Kasumi-1 (cell line): ENCODE measurements around the gene SDC3.
A peak's percentile ranks its signal among the peaks of the same experiment; 100 is the strongest.

ENCODE experiments used
- DNase-seq, 2 experiments: peaks; one replicate each; lab custom pipeline; 2025; lab: John Stamatoyannopoulos, UW

Gene SDC3

DNA sequence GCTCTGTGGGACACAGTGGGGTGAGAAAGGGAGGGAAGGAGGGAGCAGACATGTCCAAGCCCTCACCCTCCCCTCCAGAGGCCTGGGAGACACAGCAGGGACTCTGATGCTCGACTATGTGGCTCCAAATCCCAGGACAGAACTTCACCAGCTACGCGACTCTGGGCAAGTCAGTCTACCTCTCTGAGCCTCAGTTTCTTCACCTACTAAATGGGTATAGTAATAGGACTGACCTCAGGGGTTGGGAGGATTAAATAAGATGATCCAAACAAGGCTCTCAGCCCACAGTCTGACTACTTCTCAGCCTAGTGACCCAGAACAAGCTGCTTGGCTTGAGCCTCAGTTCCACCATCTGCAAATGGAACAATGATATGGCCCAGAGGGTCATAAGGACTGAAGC, 19.6 kb downstream of the SDC3 start:
- no peak for DNase-seq

DNA sequence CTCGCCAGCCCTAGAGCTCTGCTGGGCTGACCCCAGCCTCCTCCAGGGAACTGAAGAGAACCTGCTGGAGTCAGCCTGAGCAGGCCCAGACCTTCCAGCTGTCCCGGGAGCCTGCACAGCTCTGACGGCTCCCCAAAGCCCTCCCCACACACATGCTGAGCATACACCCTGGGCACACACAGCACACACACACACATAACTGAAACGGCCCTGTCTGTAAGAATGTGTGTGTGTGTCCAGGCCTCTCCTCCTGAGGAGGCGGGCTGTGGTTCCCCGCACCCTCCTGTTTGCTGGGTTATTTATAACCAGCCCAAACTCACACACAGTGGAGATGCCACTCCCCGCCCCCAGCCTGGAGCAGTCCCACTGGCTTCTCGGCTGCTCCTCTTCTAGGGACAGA, 20.2 kb downstream of the SDC3 start:
- DNase-seq = peak; percentile 43 to 65

DNA sequence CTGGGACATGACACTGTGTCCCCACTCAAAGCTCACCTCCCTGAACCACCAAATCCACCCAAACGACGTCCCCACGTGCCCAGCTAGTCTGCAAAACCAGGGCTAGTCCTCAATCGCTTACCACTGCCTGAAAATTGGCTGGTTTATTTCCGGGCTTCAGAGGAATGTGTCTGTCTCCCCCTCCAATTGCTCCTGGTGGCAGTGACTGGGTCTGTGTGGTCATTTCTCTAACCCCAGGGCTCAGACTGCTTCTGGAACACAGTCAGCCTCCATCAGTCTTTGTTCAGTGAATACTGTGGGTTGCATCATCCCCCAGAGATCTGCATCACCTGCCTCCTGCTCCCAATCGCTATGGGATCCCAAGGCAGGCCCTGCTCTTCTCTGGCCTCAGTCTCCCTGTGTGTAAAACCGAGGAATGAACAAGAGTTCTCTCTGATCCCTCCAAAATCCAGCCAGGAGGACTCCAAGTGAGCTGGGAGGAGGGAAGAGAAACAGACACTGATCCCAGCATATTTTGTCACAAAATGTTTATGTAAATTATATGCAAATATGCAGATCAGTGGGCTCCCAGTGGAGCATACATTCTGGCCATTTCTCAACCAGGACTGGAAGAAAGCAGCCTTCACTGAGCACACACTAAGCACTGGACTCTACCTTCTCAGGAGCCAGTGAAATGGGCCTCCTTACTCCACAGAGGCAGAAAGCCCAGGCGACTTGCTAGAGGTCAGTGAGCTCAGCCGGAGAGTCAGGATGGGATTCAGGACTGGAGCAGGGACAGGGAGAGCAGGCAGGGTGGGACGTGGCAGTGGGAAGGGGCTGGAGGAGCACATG, 20.9 kb downstream of the SDC3 start:
- no peak for DNase-seq

DNA sequence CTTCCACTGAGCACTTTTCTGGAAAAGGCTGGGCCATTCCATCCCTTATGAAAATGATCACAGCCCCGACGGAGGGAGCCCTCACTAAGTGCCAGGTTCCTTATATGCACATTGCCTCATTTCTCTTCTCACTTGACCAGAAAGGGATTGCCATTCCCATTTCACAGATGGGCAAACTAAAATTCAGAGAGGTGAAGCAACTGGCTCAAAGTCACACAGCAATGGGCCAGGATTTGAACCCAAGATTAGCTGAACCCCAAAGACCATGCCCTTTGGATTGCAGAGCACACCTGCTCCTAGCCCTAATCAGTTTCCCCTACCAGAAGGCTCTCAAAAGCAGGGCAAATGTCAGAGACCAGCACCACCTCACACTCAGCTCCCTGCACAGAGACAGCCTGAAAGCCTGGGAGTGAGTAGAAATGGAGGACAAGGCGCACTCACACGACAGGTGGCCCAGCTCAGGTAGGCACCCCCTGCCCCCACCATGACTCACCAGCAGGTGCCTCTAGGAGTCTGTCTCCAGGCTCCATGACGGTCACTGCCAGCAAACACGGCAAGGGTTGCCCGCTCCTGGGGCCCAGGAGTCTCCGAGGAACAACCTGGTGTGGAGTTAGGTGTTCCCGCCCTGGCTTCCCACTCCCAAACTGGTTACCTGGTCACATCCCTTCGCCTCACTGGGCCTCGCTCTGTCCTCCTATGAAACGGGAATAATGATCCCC, 21.7 kb downstream of the SDC3 start:
- DNase-seq = no peak

DNA sequence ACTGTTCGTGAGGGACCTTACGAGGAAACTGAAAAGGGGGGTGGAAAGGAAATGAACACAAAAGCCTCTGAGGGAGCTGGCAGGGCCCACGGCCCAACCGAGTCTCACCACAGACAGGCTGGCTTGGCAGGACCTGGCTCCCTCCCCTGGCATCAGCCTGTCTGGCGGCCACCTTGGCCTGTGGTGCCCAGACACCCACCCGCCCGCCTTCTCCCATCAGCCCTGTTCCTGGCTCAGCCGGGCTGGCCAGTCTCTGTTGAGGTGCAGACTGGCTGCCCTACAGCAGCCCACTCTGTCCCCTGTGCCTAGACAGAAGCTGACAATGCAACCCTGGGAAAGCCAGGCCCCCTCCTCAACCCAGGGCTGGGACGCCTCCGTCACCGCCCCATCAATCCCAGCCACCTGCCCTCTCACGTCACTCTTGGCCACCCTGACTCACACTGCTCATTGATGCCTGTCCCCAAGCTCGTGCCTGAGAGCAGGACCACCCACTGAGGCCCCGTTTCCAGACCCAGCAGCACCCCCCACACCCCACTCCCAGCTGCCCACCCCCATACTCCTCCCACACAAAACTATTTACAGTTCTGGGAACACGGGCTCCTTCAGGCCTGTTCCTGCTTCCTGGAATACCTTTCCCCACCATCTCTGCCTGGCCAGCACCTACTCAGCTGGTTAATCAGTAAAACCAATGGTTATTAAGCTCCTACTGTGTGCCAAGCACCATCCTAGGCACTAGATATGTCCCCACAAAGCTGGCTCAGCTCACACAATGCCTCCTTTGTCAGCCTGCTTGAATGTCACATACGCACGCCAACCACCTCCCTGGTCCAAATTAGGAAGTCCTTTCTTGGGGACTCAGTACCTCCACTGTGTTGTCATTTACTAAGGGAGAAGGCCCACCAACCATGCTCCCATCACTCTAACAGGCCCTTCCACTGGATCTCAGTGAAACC, 22.7 kb downstream of the SDC3 start:
- DNase-seq = no peak

DNA sequence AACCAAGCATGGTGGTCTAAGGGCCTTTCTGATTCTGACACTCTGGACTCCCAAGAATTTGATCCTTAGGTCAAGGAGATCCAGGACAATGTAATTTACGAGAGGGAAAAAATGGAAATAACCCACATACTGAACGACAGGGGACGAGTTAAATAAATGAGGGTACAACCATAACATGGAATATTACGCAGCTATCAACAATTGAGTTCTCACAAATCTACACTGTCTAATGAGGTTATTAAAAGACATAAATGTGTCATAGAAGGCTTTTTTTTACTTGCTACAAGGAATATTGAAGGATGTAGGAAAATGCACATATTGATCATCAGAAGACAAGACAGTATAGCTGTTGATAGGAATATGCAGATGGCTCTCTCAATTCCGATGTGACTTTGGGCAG, 23.8 kb downstream of the SDC3 start:
- no peak for DNase-seq

DNA sequence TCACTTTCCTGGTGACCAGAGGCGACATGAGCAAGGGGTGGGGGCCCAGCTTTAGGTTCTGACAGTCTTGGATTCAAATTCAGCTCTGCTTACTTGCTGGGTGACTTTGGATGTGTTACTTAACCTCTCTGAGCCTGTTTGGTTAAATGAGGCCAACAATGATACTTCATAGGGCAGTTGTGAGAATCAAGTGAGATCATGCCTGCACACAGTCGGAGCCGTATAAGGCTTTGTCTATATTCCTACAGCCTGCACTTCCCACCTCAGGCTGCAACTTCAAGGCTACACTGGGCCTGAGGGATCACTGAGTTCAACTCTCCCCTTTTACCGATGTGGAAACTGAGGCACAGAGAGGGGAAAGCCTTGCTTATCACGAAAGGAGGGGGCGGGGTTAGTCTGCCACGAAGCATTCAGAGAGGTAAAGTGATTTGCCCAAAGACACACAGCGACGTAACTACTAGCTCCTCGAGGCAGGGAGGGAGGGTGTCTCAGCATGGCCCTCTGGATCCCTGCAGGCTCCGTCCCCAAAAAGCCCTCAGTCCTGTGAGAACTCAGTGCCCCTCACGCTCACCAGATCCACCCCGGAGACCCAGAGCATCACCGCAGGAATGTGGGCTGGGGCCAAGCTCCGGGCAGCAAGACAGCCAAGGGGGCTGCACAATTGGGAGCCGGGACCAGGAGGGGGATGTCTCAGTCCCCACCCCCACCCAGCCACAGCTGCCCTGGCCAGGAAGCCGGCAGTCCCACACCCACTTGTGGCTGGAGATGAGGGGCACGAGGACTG, 25.0 kb downstream of the SDC3 start:
- DNase-seq = no peak

DNA sequence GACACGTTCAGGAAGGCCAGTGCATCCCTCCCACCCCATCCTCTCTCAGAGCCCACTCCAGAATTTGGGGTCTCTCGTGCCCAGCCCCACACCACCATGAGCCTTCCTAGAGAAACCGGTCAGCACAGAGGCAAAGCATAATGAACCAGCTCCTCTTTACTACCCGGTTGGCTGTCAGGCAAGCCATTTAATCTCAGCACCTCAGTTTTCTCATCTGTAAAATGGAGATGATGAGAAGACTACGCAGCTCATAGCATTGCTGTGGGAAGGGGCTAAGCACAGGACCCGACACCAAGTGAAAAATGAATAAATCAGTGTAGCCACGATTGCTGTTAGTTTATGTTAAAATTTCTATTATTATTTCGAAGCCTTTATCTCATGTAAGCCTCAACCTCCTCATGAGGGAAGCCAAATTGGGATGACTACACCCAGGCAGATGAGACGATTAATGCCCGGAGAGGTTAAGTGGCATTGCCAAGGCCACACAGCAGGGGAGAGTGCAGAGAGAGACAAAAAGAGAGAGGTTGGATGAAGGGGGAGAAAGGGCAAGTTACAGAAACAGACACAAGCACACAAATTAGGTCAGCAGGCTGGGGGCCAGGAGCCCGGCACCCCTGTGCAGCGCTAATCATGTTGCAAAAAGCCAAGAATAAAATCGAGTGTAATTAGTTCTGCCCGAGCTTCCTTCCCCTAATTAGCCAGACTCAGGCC, 25.7 kb downstream of the SDC3 start:
- no peak for DNase-seq

DNA sequence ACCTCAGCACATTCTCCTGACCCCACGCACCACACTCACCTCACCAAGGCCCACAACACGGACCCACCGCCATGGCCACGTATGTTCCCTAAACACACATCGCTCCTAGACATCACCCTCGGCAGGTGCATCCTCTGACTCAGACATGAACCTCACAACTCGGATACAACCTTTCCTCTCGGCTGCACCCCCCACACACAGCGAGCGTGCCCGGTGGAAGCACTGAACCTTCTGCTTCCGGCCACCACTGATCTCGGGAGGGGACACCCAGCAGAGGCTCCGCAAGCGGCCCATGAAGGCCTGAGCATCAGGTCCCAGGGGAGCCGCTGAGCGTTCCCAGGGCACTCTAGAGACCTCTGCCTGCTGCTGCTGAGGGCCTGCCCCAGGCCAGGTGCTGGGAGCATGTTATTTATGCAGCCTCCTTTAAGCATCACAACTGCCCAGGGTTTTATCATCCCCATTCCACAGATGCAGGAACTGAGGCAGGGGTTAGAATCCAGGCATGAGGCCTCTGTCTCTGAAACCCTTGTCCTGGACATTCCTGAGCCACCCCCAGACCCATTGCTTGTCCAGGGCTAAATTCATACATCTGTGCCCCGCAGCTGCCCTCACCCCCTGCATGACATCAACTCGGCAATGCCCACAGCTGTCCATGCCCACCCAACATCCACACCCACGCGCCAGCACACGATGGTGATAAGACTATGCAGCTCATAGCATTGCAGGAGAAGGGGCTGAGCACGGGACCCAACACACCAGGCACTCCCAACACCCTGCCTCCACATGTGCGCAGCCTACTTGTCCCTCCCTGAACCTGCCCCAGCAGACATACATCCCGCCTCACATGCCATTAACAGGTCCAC, 27.0 kb downstream of the SDC3 start:
- DNase-seq = peak; percentile 89 to 93

DNA sequence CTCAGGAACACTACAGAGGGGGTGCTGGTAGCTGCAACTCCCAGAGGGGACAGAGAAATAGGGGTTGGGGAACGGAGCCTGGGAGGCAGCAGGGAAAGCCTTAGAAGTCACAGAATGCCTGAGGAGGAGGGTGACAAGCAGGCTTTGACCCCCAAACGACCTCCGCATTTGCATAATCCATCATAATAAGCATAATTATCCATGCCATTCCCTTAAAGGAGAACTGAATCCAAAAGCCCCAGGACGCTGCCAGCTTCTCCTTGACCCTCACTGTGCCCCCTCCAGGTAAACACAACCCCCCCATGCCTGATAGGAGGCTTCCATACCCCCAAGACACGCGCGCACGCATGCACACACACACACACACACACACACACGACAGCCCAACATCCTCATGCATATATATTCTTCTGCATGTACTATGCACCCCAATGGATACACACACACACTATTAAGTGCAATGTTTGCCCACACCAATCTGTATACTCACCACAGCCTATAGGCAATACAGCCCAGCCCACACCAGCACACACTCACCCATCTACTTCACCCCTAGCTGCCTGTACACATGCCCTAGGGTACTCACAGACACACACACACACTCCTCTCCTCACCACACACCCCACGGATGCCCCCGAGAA, 27.8 kb downstream of the SDC3 start:
- no peak for DNase-seq

DNA sequence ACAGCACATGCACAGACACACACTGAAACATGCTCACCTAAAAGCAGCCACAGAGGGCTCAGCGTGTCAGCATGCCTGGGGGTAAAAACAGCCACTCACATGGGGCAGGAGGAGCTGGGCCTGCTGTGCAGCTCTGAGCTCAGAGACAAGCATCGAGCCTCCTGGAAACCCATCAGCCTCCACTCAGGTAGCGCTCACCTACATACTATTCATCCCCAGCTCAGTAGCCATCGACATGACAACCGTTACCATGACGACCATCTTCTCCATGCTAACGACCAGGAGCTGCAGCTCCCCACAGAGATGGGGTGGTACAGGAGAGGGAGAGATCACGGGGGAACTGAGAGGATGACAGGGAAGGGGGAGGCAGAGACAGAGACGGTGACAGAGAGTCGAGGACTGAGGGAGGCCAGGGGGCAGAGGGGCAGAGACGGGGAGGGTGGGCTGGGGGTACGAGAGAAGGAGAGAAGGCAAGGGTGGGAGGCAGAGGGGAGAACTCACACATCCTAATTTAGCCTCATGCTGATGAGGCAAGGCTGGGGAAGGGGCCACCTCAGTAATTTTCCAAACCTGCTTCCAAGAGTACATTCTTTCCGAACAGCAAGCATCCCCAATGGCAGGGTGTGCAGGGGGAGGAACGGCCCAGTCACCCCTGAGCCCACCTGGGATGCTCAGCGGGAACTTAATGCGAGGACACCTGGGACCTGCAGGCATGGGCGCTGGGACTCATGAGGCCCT, 28.4 kb downstream of the SDC3 start:
- DNase-seq = no peak

DNA sequence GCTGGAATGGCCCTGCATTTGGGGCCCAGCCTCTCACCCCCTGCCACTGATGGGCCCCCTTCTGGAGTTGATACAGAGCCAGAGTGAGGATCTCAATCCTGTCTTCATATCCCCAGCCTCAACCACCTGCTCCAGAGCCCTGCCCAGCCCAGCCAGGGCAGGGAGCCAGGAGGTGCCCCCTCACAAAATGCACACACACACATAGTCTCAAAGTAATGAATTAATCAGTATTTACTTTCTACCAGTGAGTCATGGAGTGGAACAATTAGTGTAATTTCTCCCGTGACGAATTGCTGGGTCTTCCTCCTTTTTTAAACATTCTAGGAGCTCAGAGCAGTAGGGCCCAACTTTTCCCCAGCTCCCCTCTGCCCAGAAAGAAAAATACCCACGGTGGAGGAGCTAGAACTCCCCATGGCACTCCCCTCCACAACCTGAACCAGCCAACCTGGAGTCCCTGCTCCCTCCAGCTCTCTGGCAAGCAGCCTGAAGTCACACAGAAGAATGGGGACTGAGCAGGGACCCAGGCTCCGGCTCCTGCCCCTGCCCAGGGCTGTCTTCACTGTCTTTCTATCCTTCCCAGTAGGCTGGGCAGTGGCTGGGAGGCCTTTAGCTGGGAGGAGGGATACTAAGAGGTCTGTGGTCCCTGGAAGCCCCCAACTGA, 29.3 kb downstream of the SDC3 start:
- no peak for DNase-seq

DNA sequence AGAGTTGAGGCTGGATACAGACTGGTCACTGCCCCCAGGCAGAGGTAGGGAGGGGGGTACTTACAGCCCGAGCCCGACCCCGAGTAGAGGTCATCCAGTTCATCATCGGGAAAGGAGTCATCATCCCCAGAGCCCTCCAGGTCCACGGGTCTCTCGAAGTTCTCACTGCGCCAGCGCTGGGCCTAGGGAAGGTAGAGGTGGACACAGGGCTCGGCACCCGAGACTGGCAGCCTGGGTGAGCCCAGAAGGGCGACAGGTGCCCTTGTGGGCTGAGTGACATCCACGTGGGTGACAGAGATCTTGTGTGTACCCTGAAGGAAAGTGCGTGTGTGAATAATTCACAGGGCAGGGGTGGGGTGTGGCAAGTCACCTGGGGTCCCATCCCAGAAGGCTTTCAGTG, 30.0 kb downstream of the SDC3 start:
- DNase-seq = no peak

DNA sequence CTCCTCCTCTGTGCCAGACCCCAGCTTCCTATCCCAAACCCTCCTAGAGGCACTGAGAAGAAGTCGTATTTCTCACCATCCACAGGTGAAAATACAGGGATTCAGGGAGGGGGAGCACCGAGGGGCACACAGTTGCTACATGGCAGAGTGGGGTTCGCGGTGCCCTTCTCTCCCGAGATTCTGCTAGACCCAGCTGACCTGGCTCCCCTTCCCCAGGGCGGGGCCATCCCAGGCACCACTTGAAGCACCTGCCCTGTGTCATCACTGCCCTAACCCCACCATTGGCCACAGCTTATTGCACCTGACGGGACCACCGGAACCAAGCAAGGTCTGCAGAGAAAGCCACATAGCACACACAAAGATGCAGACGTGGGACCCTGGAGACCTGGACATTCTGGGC, 30.5 kb downstream of the SDC3 start:
- DNase-seq = no peak

DNA sequence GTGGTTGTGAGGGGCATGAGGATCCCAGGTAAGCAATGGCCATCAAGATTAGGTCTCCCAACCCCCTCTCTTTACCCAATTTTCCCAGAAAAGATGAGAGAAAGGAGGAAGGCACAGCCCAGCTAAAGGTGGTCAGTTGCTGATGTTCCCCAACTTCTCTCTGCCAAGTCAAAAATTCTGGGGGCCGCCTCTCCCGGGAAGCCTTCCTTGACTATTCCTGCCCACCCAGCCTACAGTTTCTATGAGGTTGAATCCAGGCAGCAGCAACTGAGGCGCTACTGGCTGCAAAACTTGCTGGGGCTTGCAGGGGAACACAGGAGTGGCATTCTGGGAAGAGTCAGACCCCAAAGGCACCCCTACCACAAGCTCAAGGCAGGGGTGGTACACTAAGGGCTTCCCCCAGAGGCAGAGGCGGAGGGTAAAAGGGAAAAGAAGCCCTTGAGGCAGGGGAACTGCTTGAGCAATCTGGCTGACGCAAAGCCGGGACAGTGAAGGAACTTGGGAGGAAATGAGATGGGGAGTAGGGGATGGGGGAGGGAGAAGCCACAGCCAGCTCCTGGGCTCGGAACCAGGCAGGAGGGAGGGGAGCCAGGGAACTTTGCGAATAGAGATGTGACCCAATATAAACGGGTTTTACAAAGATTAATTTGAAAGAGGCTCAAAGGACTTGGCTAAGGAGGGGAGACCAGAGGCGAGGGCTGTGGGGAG, 31.2 kb downstream of the SDC3 start:
- DNase-seq = peak; percentile 56 to 68

DNA sequence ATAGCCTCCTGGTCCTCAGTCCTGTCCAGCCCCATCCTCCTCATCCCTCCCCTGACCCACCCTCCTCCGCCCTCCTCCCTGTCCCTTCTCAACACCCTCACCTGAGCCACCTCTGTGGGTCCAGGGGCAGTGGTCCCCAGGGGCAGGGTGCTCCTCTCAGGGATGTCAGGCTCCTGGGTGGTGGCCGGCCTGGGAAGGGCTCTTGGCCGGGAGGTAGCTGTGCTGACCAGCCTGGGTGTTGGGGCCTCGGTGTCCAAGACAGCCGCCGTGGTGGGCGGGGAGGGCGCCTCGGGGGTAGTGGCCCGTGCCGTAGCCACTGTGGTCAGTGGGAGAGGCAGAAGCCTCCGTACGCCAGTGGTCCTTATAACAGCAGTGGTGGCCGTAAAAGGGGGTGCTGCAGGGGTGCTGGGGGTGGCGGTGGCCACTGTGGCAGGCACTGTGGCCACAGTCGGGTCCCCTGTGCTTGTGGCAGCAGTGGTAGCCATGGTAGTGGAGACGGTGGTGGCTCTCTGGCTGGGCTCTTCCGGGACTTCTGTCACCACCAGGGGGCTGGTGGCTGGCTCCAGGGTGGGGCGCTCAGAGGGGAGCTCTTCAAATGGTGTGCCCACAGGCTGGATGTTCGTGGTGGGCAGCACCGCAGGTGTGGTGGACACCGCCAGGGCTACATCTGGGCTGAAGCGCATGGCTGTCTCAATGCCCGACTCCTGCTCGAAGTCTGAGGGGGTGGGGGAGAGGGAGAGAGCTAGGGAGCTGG, 31.9 kb downstream of the SDC3 start:
- no peak for DNase-seq

DNA sequence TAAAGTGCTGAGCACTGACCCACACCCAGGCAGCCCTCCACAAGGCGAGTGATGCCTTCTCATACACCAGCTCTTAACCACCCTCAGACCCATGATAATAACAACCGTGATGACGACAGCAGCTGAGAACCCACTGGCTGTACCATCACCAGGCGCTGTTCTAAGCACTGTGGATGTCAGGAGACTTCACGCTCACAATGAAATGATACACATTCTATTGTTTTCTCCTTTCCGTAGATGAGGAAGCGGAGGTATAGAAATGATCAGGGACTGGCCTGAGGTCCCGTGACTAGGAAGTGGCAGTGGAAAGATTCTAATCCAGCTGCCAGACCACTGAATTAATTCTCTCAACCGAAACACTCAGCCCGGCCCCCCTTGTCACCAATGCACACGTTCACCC, 32.6 kb downstream of the SDC3 start:
- no peak for DNase-seq
